HUES48 (cell line): ENCODE measurements around the gene SRL.

Experiments used
- H3K27ac ChIP-seq: one replicate; pipeline ENCODE4 v1.7.0; 2013; ENCODE audit warnings: low read depth, low read length, inconsistent platforms
- H3K27me3 ChIP-seq: 2 replicates; pipeline ENCODE4 v1.6.1; 2013; ENCODE audit warnings: mild to moderate bottlenecking, low read length; ENCODE audit not compliant: control insufficient read depth, insufficient read depth
- H3K36me3 ChIP-seq: 2 replicates; pipeline ENCODE4 v1.6.1; 2013; ENCODE audit warnings: low read length; ENCODE audit not compliant: control insufficient read depth, insufficient read depth
- H3K4me1 ChIP-seq: 2 replicates; pipeline ENCODE4 v1.6.1; 2013; ENCODE audit warnings: mild to moderate bottlenecking, low read length; ENCODE audit not compliant: control insufficient read depth, insufficient read depth
- H3K4me3 ChIP-seq: 2 replicates; pipeline ENCODE4 v1.5.1; 2013; ENCODE audit warnings: mild to moderate bottlenecking, low read depth, low read length
- H3K9ac ChIP-seq: 2 replicates; pipeline ENCODE4 v1.6.1; 2013; ENCODE audit warnings: mild to moderate bottlenecking, low read depth, low read length, moderate library complexity
- H3K9me3 ChIP-seq: 2 replicates; pipeline ENCODE4 v1.6.1; 2013; ENCODE audit warnings: low read length; ENCODE audit not compliant: control insufficient read depth, insufficient read depth

The SRL gene

GRCh38 chr16:4272114-4272956, 30.5 kb upstream of the SRL start:
- Histone ChIP-seq H3K9ac (peak overlapping the region; percentile 93), H3K36me3 (0 out of 2 replicates have a peak, but pooled peaks cover 3% of the 10 kb centered on the region), H3K9me3 (no peaks in the 10 kb centered on the region), H3K4me1 (peaks cover 10% of the 10 kb centered on the region; the same call in 1 of the 2 replicates), H3K4me3 (peak overlapping the region; percentile 91), H3K27me3 (no peaks in the 10 kb centered on the region), H3K27ac (peak overlapping the region; percentile 98)

DNA sequence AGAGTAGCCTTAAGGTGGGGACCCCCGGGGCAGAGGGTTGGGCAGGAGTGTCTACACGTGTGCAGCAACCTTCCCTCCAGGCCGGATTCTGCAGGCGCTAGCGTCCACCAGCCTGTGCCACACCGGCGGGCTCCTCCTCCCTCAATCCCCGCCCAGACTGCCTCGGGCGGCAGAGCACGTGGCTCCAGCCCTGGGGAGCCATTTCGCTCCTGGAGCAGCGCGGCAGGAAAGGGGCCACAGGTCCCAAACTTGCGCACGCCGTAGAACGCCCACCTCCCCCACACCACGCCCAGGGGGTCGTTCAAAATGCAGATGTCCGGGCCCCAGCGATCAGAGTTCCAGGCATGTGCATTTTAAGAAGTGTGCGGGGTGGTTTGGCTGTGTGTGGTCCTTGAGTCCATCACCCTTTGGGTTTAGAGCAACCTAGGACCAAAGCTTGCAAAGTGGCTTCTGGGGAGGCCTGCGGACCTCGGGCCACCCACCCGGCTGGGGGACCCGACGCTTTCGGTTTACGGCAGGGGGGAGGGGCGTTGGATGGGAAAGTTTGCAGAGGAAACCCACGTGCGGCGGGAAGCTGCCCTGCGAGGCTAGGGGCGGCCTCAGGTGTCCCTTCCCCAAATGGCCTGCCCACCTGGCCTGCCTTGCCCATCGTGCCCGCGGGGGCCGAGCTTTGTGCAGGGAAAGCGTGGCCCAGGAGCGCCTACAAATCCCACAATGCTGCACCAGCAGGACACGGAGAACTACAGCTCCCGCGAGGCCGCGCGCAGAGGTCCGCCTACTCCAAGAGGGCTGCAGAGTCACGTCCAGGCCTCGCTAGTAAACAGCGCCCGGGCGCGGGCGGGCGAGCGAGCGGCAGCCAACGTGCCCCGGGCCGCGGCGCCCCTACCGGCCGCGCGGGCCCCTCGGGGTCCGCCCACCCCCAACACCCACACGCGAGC, 29.6 kb upstream of the SRL start:
- peak overlapping the region; percentile 98 for H3K27ac ChIP-seq
- H3K9ac ChIP-seq: peak overlapping the region; percentile 93
- H3K9me3 ChIP-seq: no peaks in the 10 kb centered on the region
- H3K4me1 ChIP-seq: peaks cover 10% of the 10 kb centered on the region; the same call in 1 of the 2 replicates
- 0 out of 2 replicates have a peak, but pooled peaks cover 3% of the 10 kb centered on the region for H3K36me3 ChIP-seq
- H3K27me3 ChIP-seq: no peaks in the 10 kb centered on the region
- peak overlapping the region; percentile 91 for H3K4me3 ChIP-seq

GRCh38 chr16:4270595-4270994, 28.7 kb upstream of the SRL start:
- Histone ChIP-seq H3K4me1 (peaks cover 10% of the 10 kb centered on the region; the same call in 1 of the 2 replicates), H3K9me3 (no peaks in the 10 kb centered on the region), H3K9ac (0 out of 2 replicates have a peak overlapping the region, but pooled peaks have one; percentile 93), H3K27ac (peak overlapping the region; percentile 98), H3K27me3 (no peaks in the 10 kb centered on the region), H3K36me3 (0 out of 2 replicates have a peak, but pooled peaks cover 6% of the 10 kb centered on the region), H3K4me3 (peak overlapping the region; percentile 91)

DNA sequence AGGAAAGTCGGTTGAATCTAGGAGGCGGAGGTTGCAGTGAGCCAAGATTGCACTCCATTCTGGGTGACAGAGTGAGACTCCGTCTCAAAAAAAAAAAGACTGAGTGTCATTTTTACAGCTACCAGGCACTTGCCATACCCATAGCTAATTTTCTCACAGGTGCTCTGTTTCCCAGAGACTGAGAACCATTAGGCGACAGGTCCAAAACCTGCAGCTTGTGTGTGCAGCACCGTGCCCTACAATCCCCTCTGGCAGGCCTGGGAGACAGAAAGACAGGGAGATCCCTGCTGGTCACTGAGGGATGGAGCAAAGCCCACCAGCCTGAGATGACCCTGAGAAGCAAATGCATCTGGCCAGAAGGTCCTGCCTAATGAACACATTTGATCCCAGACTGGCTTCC, 28.2 kb upstream of the SRL start:
- peak overlapping the region; percentile 91; the same call in 1 of the 2 replicates for H3K4me3 ChIP-seq
- H3K27me3 ChIP-seq: no peaks in the 10 kb centered on the region
- peaks cover 10% of the 10 kb centered on the region; the same call in 1 of the 2 replicates for H3K4me1 ChIP-seq
- H3K27ac ChIP-seq: no peak overlapping the region
- H3K9ac ChIP-seq: no peak overlapping the region
- H3K9me3 ChIP-seq: no peaks in the 10 kb centered on the region
- 0 out of 2 replicates have a peak, but pooled peaks cover 6% of the 10 kb centered on the region for H3K36me3 ChIP-seq

DNA sequence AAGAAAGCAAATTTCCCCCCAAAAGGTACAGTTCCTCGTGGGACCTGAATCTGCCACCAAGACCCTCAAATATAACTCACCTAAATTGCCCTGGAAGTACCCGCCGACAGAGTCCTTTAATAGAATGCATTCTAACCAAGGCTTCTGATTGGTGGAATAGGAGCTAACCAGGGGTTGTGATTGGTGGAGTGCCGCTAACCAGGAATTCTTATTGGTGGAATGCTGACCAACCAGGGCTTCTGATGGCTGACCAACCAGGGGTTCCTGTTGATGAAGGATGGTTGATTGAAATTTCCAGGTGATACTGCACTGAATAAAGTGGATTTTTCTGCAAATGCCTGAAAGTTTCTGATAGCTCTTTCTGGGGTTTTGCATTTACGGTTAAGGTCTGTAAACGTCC, 24.5 kb upstream of the SRL start:
- Histone ChIP-seq H3K36me3 (peaks cover 18% of the 10 kb centered on the region), H3K4me1 (peaks cover 19% of the 10 kb centered on the region; the same call in 1 of the 2 replicates), H3K4me3 (no peak overlapping the region), H3K9ac (no peak overlapping the region), H3K9me3 (no peaks in the 10 kb centered on the region), H3K27me3 (no peaks in the 10 kb centered on the region), H3K27ac (no peak overlapping the region)

DNA sequence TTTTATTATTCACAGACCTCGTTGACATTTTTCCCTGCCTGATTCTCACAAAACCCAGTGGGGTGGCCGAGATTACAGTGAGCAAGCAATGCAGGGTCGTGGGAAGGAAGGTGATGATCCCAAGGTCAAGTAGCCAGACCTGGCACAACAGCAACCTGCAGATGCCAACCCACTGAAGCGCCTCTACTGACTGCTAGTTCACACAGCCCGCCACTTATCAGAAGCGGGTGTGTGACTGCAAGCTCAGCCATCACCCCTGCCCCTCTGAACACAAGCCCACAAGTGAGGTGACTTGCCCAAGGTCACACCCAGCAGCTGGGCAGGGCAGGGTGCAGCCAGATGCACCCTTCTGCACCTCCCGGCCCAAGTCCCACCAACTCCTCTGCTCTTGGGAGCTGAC, 23.8 kb upstream of the SRL start:
- Histone ChIP-seq H3K9ac (no peak overlapping the region), H3K4me1 (peaks cover 15% of the 10 kb centered on the region; the same call in 1 of the 2 replicates), H3K27me3 (no peaks in the 10 kb centered on the region), H3K9me3 (no peaks in the 10 kb centered on the region), H3K4me3 (no peak overlapping the region), H3K27ac (no peak overlapping the region), H3K36me3 (peaks cover 22% of the 10 kb centered on the region)

DNA sequence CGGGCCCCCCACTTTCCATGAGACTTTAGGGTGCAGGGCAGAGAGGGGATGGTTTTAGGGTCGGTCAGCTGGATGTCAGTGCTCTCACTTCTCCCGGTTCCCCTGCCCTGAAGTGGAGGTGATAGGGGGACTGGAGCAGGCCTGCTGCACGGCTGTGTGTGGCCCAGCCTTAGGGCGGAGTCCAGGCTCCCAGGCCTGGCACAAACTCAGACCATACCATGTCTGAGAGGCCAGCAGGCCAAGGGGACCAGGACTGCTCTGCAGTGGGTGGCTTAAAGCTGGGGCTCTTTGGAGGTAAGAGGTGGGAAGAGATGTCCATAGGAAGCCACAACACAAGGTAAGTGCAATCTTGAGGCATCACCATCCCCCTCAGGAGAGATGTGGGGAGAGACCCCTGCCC, 22.7 kb upstream of the SRL start:
- no peaks in the 10 kb centered on the region for H3K9me3 ChIP-seq
- no peak overlapping the region for H3K9ac ChIP-seq
- H3K4me1 ChIP-seq: peaks cover 9% of the 10 kb centered on the region; the same call in 1 of the 2 replicates
- peaks cover 30% of the 10 kb centered on the region for H3K36me3 ChIP-seq
- H3K27me3 ChIP-seq: no peaks in the 10 kb centered on the region
- H3K27ac ChIP-seq: no peak overlapping the region
- no peak overlapping the region for H3K4me3 ChIP-seq

- Histone ChIP-seq H3K4me3 (no peak overlapping the region), H3K9ac (no peak overlapping the region), H3K36me3 (peaks cover 38% of the 10 kb centered on the region), H3K27ac (peak overlapping the region; percentile 18), H3K4me1 (peaks cover 9% of the 10 kb centered on the region; the same call in 1 of the 2 replicates), H3K27me3 (no peaks in the 10 kb centered on the region), H3K9me3 (no peaks in the 10 kb centered on the region)
Observed at GRCh38 chr16:4263504-4264436, 21.9 kb upstream of the SRL start.

- H3K36me3 ChIP-seq: peaks cover 52% of the 10 kb centered on the region
Observed at GRCh38 chr16:4262303-4262835, 20.5 kb upstream of the SRL start.

More at GRCh38 chr16:4262303-4262835, 20.5 kb upstream of the SRL start:
- H3K9me3 ChIP-seq: no peaks in the 10 kb centered on the region
- H3K4me3 ChIP-seq: no peak overlapping the region
- no peak overlapping the region for H3K9ac ChIP-seq
- H3K27ac ChIP-seq: no peak overlapping the region
- H3K4me1 ChIP-seq: peaks cover 9% of the 10 kb centered on the region; the same call in 1 of the 2 replicates
- no peaks in the 10 kb centered on the region for H3K27me3 ChIP-seq
